NCI-H146 (cell line): ENCODE data around the gene YJU2.
"Not testable (repeated sequence)": the region's sequence is repeated elsewhere in the genome, so short reads cannot be mapped to it uniquely, and the experiment has no call there.

Experiments
- DNase-seq: peaks from one replicate; lab custom pipeline; 2025; lab: John Stamatoyannopoulos, UW

The YJU2 gene

DNA sequence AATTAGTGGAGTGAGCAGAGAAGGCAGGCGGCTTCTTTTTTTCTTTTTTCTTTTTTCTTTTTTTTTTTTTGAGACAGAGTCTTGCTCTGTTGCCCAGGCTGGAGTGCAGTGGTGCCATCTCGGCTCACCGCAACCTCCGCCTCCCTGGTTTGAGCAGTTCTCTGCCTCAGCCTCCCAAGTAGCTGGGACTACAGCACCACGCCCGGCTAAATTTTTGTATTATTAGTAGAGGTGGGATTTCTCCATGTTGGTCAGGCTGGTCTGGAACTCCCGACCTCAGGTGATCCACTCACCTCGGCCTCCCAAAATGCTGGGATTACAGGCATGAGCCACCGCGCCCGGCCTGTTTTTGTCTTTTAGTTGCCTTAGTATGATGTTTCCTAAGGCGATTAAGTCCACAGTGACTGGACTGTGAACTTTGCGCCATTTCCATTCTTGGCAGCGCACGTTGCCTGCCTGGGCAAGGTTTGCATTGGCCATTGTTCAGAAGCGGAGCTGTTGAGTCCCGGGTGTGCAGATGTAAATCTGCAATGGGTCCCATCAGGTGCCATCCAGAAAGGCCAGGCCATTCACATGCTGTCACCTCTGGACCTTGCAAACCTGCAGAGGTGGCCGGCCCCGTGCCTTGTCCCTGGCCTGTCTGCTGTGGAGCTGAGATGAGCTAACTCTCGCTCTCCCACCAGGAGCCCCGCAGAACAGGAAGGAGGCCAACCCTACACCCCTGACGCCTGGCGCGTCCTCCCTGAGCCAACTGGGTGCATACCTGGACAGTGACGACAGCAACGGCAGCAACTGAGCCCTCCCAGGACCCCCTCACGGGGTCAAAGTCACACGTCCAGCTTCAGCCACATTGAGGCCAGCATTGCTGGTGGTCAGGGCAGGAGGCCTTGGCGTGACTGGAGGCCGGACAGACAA, 21.3 kb downstream of the YJU2 start:
- no peak for DNase-seq

DNA sequence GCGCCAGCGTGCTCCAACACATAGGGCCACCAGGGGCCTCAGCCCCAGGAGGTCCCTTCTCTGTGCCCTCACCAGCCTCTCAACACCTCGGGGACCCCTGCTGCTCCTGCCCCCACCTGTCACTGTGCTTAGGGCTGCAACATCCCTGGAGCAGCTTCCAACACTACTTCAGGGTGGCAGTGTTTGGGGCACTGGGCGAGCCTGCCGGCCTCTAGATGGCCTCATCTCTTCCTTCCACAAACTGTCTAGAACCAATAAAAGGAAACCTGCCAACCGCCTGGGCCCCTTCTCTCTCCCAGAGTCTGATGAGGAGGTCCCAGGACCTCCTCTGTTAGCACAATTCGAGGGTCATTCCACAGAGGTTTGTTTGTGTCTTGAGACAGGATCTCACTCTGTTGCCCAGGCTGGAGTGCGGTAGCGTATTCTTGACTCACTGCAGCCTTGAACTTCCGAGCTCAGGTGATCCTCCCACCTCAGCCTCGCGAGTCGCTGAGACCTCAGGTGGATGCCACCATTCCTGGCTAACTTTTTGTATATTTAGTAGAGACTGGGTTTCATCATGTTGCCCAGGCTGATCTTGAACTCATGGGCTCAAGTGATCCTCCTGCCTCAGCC, 22.0 kb downstream of the YJU2 start:
- DNase-seq, result no peak

DNA sequence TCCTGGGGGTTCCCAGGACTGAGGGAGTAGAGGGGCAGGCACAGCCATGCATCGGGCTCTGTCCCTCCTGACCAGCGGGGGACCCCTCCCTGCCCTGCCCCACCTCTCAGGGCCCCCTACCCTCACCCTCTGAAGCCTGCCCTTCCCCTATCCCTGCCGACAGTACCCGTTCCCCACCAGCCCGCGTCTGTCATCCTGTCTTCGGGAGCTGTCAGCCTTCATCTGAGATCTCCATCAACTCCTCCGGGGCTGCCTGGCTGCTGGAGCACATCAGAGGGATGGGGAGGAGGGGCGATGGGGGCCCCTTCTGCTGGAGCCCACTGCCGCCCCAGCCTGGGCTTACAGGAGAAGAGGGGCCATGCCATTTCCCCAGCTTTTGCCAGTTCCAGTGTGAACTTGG, 26.0 kb downstream of the YJU2 start:
- DNase-seq, result no peak

DNA sequence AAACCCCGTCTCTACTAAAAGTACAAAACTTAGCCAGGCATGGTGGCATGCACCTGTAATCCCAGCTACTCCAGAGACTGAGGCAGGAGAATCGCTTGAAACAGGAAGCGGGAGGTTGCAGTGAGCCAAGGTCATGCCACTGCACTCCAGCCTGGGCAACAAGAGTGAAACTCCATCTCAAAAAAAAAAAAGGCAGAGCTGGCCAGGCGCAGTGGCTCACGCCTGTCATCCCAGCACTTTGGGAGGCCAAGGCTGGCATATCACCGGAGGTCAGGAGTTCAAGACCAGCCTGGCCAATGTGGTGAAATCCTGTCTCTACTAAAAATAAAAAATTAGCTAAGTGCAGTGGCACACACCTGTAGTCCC, 27.4 kb downstream of the YJU2 start:
- not testable (repeated sequence) for DNase-seq

DNA sequence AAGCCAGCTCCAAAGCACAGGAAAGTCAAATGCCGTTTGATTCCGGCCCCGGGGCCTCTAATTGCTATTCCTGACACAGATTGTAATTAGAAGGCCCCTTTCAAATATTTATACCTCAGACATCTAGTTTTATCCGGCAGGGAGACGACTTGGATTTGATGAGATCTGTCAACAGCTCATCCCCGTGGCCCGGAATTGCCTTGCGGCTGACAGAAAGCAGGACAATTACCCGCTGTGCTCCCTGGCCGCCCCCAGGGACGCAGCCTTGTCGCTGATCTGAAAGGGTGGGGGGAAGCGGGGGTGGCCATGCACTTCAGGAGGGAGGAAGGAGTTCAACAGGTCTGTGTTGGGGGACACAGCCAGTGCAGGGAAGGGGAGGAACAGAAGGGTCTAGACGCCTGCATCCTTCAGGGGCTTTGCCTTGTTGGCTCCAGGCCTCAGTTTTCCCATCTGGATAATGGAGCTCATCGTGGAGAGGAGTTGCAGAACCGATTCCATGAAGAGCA, 30.4 kb downstream of the YJU2 start:
- DNase-seq, result peak; percentile 18

DNA sequence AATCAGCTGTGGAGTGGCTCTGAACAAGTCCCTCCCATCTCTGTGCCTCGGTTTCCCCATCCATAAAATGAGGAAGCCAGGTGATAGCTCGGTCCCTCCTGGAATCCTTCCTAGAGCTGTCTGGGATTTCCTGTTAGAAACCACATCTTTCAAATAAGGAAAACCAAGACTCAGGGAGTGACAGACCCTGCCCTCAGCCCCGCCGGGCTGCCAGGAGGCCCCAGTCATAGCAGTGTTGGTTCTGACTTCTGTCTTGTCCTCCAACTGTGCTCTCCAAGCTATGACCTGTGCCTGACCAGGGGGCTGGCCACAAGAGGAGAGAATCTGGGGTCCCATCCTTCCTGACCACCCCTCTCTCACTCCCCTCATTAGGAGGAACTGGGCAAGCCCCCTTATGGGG, 31.1 kb downstream of the YJU2 start:
- no peak for DNase-seq

DNA sequence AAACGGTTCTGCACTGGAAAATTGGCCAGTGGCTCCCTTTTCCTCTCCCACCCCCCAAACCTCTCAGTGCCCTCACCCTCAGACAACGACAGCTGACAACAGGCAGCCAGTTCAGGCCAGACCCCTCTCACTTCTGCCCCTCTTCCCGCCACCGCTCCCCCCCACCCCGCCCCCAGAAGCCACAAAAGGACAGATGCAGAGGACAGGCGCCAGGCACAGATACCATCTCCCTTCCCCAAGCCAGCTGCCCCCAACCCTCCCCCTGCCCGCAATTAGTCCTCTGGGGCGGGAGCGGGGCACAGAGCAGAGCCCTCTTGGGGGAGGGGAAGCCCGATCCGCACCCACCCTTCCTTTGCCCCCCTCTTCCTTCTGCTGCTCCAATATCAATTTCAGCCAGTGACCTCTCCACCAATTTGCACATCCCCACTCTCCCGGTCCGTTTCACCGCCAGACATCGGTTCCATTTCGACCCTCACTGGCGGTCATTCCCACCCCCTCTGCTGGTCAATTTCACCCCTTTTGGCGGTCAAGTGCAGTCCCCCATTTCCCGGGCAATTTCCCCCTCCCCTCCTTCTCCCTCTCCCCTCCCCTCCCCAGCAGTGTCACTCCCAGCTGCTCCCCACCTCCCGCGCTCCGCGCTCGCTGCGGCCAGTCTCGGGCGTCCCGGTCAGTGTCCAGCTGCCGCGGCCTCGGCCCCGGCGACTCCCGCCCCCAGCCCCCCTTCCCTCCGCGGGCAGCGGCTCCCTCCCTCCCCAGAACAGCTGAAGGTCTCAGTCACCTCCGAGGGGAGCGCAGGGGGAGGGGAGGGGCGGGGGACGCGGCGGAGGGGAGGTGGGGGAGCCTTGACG, 31.8 kb downstream of the YJU2 start, which contains the start of gene SHD:
Gene SHD (plus strand): TSS at position 848 of the 848 bp plus-strand sequence. CDS start 798 bp downstream, outside the sequence.
- peak; percentile 60 for DNase-seq

DNA sequence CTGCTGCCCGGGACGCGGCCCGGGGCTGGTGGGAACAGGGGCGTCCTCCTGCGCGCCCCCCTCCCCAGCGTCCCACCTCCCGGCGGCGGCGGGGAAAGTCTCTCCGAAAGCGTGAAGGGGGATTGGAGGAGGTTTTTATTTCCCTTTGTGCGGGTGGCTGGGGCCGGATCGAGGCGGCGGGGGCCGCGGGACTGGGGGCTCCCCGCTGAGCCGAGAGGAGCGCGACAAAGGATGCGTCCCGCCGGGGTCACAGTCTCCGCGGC, 32.3 kb downstream of the YJU2 start:
- DNase-seq, result peak; percentile 60

DNA sequence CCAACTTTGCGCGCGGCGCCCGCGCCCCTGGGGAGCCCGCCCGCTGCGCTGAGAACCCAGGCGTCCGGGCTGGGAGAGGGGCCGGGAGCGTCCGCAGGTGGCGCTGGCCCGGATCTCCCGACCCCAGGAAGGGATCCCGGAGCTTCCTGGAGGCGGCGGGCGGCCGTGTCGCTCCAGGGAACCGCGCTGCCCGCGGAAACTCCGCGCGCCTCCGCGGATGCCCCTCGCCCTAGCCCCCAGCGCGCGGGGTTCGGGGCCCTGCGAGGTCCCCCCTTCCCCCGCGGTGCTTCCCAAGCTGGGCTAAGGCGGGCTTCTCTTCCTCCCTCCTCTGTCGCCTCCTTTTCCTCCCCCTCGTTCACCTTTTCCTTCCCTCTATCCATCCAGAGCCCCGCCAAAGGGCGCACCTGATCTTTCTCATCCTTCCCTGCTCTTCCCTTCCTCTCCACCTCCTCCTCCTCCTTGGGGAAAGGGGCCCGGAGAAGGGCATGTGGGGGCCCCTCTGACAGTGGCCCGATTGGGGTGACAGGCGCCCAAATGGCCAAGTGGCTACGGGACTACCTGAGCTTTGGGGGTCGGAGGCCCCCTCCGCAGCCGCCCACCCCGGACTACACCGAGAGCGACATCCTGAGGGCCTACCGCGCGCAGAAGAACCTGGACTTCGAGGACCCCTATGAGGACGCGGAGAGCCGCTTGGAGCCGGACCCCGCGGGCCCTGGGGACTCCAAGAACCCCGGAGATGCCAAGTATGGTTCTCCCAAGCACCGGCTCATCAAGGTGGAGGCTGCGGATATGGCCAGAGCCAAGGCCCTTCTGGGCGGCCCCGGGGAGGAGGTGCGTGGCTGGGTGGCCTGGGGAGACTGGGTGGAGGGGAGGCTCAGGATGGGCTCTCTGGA, 32.9 kb downstream of the YJU2 start:
- peak; percentile 29 for DNase-seq

DNA sequence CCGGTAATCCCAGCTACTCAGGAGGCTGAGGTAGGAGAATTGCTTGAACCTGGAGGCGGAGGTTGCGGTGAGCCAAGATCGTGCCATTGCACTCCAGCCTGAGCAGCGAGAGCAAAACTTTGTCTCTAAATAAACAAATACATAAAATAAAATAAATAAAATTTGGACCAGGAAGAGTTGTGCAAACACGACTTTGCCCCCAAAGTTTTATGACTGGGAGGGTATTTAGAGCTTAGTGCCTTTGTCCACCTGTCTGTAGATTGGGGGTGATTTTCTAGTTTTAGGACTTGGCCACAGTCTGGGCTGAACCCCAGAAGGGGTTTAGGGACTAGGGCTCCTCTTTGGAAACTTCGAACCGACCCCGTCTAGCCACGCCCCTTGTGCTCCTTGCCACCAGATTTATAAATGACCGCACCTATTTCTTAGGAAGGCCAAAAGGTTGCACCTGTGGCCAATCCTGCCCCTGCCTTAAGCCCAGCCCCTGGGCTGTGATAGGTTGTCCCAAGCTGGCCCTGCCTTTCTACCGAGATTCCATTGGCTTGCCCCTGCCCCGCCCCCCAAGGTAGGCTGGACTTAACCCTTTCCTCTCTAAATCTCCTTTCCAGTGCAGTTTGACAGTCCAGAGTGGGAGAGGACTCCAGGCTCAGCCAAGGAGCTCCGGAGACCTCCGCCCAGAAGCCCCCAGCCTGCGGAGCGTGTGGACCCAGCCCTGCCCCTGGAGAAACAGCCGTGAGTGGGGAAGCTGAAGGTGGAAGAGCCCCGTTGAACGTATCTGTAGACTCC, 37.5 kb downstream of the YJU2 start:
- no peak for DNase-seq

DNA sequence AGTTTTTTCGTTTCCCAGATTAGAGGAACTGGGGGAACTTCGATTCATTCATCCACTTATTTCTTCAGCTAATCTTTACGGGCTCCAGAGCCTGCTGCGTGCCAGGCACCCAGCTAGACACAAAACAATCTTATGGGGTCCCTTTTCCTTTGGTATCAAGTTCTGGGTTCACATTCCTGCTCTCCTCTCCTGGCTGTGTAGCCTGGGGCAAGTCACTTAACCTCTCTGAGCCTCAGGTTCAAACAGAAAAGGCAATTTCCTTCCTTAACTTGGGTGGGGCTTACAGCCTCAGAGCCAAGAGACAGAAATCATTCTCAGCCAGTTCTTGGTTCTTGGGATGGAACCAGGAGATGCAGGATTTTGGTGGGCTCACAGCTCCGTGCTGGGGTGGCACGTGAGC, 38.1 kb downstream of the YJU2 start:
- DNase-seq, result no peak

DNA sequence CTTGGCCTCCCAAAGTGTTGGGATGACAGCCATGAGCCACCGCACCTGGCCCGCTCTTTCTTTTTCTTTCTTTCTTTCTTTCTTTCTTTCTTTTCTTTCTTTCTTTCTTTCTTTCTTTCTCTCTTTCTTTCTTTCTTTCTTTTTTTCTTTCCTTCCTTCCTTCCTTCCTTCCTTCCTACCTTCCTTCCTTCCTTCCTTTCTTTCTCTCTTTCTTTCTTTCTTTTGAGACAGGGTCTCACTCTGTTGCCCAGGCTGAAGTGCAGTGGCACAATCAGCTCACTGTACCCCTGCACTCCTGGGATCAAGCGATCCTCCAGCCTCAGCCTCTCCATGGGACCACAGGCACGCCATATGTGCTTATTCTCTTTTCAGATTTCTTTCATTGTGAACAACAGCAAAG, 39.3 kb downstream of the YJU2 start:
- DNase-seq, result not testable (repeated sequence)

DNA sequence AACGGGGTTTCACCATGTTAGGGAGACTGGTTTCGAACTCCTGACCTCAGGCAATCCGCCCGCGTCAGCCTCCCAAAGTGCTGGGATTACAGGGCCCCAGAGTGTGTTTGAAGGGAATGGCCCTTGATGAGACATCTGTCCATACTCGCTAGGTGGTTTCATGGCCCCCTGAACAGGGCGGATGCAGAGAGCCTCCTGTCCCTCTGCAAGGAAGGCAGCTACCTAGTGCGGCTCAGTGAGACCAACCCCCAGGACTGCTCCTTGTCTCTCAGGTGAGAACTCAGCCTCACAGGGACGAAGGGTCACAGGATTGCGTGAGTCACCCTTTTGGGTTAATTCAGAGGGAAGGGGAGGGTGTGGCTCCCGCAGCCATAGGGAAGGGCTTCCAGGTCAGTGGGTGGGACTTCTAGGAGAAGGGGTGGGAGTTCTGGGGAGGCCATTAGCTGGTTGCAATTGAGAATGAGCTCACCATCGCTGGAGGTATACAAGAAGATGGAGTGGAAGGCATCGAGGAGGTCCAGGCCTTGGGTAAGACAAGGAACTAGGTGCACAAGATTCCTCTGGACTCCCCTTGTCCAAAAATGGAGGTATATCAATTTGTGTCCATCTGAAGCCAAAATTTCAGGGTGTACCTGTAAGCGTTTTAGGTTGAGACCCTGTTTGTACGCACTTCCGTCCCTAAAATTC, 41.4 kb downstream of the YJU2 start:
- no peak for DNase-seq

DNA sequence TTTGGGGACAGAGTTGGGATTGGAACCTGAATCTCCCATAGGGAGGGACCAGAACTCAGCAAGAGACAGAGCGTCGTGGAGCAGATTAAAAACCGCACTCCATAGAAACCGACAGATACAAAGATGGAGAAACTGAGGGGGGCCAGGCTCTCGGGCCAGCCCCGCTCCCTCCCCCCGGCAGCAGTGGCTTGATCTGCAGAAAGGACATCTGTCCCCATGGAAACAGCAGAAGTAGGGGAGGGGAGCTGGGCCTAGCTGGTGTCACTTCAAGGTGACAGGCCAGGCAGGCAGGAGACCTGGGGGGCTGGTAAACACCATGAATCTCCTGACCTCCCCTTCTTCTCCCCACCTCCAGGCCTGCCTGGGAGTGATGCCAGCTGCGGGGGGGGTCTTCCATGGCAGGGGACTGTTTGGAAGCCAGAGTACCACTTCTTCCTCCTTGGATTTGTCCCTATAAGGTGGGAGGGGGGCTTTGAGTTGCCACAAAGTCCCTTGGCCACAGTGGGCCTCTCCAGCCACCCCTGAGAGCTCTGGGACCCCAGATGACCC, 44.4 kb downstream of the YJU2 start:
- no peak for DNase-seq

DNA sequence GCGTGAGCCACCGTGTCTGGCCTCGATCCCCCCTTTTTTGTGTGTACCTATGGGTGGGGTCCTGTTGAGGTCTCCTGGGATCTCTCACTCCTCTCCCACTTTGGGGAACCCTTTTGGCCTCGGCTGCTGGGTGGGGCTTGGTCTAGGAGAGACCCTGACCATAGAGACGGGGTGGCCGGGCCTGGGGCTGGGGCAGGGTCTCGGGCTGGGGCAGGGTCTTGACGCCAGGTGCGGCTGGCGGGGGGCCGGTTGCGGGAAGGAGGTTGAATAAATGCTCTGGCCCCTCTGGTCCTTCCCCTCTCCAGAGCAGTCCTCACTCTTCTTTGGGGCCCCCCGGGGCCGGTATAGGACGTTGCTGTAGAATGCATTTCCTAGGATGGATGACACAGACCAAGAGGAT, 45.6 kb downstream of the YJU2 start:
- DNase-seq, result no peak

DNA sequence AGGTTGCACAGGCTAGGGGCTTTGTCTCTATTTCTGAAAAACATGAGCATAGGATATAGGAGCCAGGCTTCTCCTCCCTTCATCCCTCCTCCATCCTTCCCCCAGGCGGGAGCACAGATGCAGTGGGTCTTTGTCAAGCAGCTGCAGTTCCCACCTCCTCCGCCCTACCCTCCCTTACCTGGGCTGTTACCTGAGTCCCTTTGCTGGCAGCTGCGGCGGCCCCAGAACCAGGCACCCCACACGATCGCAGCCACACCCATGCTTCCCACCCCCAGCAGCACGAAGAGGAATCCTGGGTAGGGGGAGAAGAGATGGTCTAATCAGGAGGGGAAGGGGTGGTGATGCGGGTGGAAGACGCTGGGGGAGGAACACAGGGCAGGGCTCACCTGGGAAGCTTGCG, 47.5 kb downstream of the YJU2 start:
- DNase-seq, result no peak

DNA sequence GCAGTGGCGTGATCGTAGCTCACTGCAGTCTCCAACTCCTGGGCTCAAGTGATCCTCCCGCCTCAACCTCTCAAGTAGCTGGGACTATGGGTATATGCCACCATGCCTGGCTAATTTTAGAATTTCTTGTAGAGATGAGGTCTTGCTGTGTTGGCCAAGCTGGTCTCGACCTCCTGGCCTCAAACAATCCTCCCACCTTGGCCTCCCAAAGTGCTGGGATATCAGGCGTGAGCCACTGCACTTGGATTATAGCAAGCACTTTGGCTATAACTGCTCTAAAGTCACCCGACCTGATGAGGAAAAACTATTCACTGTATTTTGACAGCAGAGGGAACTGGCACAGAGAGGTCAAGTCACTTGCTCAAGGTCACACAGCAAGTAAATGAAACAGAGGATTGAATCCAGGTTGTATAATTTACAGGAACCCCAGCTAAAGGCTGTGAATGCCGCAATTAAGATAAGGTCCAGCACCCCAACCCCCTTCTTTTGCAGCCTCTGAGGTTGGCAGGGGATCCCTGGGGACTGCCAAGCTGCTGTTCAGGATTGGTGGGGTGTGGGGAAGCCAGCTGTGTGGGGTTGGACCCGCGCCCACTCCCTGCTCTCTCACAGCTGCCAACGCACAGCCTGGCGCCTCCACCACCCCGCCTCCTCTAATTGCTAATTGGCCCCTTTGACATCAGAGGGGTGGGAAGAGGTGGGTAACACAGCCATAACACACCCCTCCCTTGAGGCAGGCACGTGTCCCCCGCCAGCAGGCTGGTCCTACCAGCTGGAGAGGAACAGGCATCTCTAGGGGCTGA, 49.3 kb downstream of the YJU2 start:
- peak; percentile 64 for DNase-seq

DNA sequence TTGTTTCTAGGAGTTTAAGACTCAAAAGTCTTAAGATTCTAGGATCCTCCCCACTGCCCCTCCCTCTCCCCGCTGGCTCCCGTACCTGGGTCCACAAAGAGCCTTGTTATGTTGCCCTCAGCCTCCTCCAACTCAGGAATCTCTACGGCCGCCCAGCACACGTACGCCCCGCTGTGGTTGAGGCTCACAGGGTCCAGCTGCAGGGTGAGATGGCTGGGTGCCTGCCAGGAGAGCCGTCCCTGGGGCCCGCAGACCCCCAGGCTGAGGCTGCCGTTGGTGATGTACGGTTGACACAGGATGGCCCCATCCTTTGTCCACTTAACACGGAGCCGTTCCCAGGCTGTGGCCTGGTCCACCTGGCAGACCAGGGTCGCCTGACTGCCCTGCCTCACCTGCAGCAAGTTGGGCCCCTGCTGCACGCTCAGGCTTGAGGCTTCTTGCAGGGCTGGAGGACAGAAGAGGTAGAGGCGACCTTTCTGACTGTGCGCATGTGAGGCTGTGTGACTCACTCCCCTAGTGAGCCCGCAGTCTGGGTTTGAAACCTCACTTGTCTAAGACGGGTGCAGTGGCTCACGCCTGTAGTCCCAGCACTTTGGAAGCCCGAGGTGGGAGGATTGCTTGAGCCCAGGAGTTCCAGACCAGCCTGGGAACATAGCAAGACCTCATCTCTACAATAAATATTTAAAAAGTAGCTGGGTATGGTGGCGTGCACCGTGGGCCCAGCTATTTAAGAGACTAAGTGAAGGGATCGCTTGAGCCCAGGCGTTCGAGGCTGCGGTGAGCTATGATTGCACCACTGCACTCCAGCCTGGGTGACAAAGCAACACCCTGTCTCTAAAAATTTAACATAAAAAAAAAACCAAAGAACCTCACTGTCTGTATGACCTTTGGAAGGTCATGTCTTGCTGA, 51.3 kb downstream of the YJU2 start:
- no peak for DNase-seq
